ENCODE data around the gene AGL.

- TF ChIP-seq ZNF529 (tag by site-specific recombination; IDR thresholded peaks at IDR 0.05; ENCODE audit: insufficient replicate concordance) (no peak), ZNF692 (tag by site-specific recombination; IDR thresholded peaks at IDR 0.05) (peak; percentile 83), ZNF514 (tag by site-specific recombination; IDR thresholded peaks at IDR 0.05) (no peak), ZNF394 (tag by site-specific recombination; IDR thresholded peaks at IDR 0.05; ENCODE audit: borderline replicate concordance) (peak; percentile 80; the same call in 1 of the 2 replicates), ZNF274 (IDR thresholded peaks at IDR 0.05; ENCODE audit: low read length) (no peak), ZNF274 (tag by site-specific recombination; IDR thresholded peaks at IDR 0.05; ENCODE audit: borderline replicate concordance) (no peak), ZNF138 (tag by site-specific recombination; IDR thresholded peaks at IDR 0.05; ENCODE audit: borderline replicate concordance) (no peak), ZNF707 (tag by site-specific recombination; IDR thresholded peaks at IDR 0.05) (no peak), ZNF324 (tag by site-specific recombination; IDR thresholded peaks at IDR 0.05) (peak; percentile 73; the same call in 1 of the 2 replicates), ZSCAN16 (tag by site-specific recombination; IDR thresholded peaks at IDR 0.05) (no peak), TRIM28 (IDR thresholded peaks at IDR 0.05; ENCODE audit: borderline replicate concordance, low read length) (peak; percentile 75; the same call in 1 of the 2 replicates), ZNF174 (tag by site-specific recombination; IDR thresholded peaks at IDR 0.05) (no peak)
- TF ChIP-seq, protein P1, sequence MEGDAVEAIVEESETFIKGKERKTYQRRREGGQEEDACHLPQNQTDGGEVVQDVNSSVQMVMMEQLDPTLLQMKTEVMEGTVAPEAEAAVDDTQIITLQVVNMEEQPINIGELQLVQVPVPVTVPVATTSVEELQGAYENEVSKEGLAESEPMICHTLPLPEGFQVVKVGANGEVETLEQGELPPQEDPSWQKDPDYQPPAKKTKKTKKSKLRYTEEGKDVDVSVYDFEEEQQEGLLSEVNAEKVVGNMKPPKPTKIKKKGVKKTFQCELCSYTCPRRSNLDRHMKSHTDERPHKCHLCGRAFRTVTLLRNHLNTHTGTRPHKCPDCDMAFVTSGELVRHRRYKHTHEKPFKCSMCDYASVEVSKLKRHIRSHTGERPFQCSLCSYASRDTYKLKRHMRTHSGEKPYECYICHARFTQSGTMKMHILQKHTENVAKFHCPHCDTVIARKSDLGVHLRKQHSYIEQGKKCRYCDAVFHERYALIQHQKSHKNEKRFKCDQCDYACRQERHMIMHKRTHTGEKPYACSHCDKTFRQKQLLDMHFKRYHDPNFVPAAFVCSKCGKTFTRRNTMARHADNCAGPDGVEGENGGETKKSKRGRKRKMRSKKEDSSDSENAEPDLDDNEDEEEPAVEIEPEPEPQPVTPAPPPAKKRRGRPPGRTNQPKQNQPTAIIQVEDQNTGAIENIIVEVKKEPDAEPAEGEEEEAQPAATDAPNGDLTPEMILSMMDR (tag by site-specific recombination; IDR thresholded peaks at IDR 0.05), result 0 out of 2 replicates have a peak, but pooled peaks have one; percentile 52
Measured at GRCh38 chr1:99849744-99850458, at the start of gene AGL.
